Osteoblast (primary cell): ENCODE measurements around the gene BEGAIN. TPM values are rescaled to one million over a fixed set of nuclear protein-coding genes. Genes with fewer than 3 reads are reported as not detected.

Experiments
- DNase-seq: peaks from one replicate; pipeline ENCODE4 v3.0.0; 2011; ENCODE audit warnings: low spot score, mixed read lengths; ENCODE audit not compliant: insufficient read length; ENCODE audit errors: missing footprints
- H2AFZ ChIP-seq: 2 replicates; pipeline ENCODE4 v1.6.0; 2011; ENCODE audit warnings: mild to moderate bottlenecking, low read length
- H3K27ac ChIP-seq: 2 replicates; pipeline ENCODE4 v1.5.1; 2011; ENCODE audit warnings: mild to moderate bottlenecking, low read depth, low read length, moderate library complexity
- H3K27me3 ChIP-seq: 2 replicates; pipeline ENCODE4 v1.6.0; 2012; ENCODE audit warnings: mild to moderate bottlenecking, control low read depth, inconsistent platforms, low read length, moderate library complexity; ENCODE audit not compliant: insufficient read depth
- H3K36me3 ChIP-seq: 2 replicates; pipeline ENCODE4 v1.5.1; 2011; ENCODE audit warnings: mild to moderate bottlenecking, low read length, control low read depth, moderate library complexity; ENCODE audit not compliant: insufficient read depth
- H3K4me1 ChIP-seq: 2 replicates; pipeline ENCODE4 v1.5.1; 2011; ENCODE audit warnings: mild to moderate bottlenecking, low read length, control low read depth, moderate library complexity; ENCODE audit not compliant: insufficient read depth
- H3K4me2 ChIP-seq: 2 replicates; pipeline ENCODE4 v1.6.0; 2011; ENCODE audit warnings: mild to moderate bottlenecking, low read length; ENCODE audit not compliant: insufficient read depth
- H3K4me3 ChIP-seq: fragments of 200-600 bp; sonication (generic); 3 replicates; pipeline ENCODE4 v1.5.1; 2012; ENCODE audit warnings: mild to moderate bottlenecking, low read length, inconsistent platforms; ENCODE audit not compliant: insufficient read depth
- H3K79me2 ChIP-seq: 2 replicates; pipeline ENCODE4 v1.6.0; 2012; ENCODE audit warnings: mild to moderate bottlenecking, low read length, control low read depth, inconsistent platforms; ENCODE audit not compliant: insufficient read depth
- H3K9me3 ChIP-seq: 2 replicates; pipeline ENCODE4 v1.5.1; 2011; ENCODE audit warnings: low read depth, low read length, control low read depth
- H4K20me1 ChIP-seq: 2 replicates; pipeline ENCODE4 v1.6.0; 2012; ENCODE audit warnings: mild to moderate bottlenecking, low read length, control low read depth; ENCODE audit not compliant: insufficient read depth
- total RNA-seq: library from RNA; depleted of rRNA; stranded (reverse); fragments of >200 nt; gene quantifications from 2 replicates; pipeline ENCODE4 v1.2.3, GENCODE V29; 2012
- TF ChIP-seq, protein P1 (sequence below): IDR thresholded peaks from 2 replicates; pipeline ENCODE4 v1.5.1; 2011; ENCODE audit warnings: mild to moderate bottlenecking, low read depth, low read length, moderate library complexity; ENCODE audit errors: extremely low read depth

The BEGAIN gene
- total RNA-seq, 1 donor = 1.1 TPM

DNA sequence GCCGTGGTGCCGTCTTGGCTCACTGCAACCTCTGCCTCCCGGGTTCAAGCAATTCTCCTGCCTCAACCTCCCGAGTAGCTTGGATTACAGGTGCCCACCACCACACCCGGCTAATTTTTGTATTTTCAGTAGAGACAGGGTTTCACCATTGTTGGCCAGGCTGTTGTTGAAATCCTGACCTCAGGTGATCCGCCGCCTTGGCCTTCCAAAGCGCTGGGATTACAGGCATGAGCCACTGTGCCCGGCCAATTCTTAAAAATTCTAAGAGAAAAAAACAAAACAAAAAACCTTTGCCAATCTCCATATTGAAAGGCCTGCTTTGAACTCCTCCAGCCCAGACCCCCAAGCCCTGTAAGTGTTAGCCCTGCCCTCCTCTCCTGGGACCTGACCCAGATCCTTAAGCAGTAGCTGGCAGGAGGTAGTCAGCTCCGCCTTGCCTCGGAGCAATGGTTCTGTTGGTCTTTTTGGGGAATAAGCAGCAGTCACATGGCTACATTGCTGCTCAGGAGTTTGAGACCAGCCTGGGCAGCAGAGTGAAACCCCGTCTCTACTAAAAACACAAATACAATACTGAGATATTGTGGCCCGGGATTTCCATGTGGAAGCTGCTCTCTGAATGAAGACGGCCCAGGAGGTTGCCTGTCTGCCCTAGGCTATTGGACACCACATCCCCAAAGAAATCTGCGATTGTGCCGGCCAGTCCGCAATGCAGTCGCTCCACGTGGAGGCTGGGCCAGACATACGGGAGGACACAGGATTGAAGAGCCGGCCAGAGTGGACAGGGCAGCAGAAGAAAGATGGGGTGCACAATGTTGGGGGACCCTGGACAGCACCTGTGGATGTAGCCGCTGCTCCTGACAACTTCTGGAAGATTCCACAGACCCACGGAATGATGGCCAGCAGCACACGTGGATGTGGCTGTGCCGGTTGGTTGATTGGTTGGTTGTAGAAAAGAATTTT, 28.8 kb upstream of the BEGAIN start:
- Histone ChIP-seq H3K4me3 (no peak overlapping the region), H3K9me3 (no peaks in the 10 kb centered on the region), H3K36me3 (no peaks in the 10 kb centered on the region), H3K79me2 (no peaks in the 10 kb centered on the region), H3K4me2 (no peak overlapping the region), H2AFZ (no peak overlapping the region), H3K27me3 (peaks cover 45% of the 10 kb centered on the region), H4K20me1 (no peaks in the 10 kb centered on the region), H3K4me1 (peaks cover 7% of the 10 kb centered on the region), H3K27ac (no peak overlapping the region)
- TF ChIP-seq, protein P1, sequence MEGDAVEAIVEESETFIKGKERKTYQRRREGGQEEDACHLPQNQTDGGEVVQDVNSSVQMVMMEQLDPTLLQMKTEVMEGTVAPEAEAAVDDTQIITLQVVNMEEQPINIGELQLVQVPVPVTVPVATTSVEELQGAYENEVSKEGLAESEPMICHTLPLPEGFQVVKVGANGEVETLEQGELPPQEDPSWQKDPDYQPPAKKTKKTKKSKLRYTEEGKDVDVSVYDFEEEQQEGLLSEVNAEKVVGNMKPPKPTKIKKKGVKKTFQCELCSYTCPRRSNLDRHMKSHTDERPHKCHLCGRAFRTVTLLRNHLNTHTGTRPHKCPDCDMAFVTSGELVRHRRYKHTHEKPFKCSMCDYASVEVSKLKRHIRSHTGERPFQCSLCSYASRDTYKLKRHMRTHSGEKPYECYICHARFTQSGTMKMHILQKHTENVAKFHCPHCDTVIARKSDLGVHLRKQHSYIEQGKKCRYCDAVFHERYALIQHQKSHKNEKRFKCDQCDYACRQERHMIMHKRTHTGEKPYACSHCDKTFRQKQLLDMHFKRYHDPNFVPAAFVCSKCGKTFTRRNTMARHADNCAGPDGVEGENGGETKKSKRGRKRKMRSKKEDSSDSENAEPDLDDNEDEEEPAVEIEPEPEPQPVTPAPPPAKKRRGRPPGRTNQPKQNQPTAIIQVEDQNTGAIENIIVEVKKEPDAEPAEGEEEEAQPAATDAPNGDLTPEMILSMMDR = no peak
- DNase-seq = peak; percentile 6

DNA sequence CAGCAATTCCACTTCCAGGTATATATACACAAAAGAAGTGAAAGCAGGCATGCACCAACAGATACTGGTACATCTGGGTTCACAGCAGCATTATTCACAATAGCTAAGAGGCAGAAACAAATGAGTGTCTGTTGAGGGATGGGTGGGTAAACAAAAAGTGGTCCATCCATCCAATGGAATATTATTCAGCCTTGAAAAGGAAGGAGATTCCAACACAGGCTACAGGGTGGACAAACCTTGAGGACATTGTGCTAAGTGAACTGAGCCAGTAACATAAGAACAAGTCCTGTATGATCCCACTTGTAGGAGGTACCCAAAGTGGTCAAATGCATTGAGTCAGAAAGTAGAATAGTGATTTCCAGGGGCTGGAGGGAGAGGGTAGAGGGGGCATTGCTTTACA, 27.6 kb upstream of the BEGAIN start:
- no peaks in the 10 kb centered on the region for H3K36me3 ChIP-seq
- H3K4me2 ChIP-seq = no peak overlapping the region
- H4K20me1 ChIP-seq = no peaks in the 10 kb centered on the region

DNA sequence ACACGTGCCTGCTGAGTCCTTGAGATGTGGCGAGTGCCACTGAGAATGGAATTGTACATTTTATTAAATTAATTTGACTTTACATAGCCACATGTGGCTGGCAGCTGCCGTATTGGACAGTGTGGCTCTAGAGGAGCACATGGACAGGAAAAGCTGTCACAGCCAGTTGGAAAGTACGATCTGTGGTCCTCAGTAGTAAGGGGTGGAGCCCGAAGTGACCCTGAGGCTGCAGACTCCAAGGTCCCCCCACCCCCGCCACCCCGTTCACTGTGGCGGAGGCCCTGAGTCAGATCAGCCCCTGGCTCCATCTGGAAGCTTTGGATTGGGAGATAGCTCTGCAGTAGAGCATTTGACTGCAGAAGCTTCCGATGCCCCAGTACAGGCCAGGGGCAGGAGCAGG, 25.8 kb upstream of the BEGAIN start:
- Histone ChIP-seq H3K36me3 (no peaks in the 10 kb centered on the region), H4K20me1 (no peaks in the 10 kb centered on the region), H3K27ac (no peak overlapping the region), H3K27me3 (peaks cover 16% of the 10 kb centered on the region), H3K79me2 (no peaks in the 10 kb centered on the region), H3K9me3 (no peaks in the 10 kb centered on the region), H3K4me2 (no peak overlapping the region), H3K4me3 (no peak overlapping the region), H2AFZ (no peak overlapping the region), H3K4me1 (no peaks in the 10 kb centered on the region)
- peak; percentile 34 for DNase-seq
- TF ChIP-seq, protein P1 = no peak

More for the DNA sequence above, 27.6 kb upstream of the BEGAIN start:
- TF ChIP-seq, protein P1 = no peak
- Histone ChIP-seq H3K27me3 (peaks cover 33% of the 10 kb centered on the region), H3K9me3 (no peaks in the 10 kb centered on the region), H3K79me2 (no peaks in the 10 kb centered on the region), H3K4me1 (peaks cover 7% of the 10 kb centered on the region), H2AFZ (no peak overlapping the region), H3K4me3 (no peak overlapping the region), H3K27ac (no peak overlapping the region)
- DNase-seq = peak; percentile 38

DNA sequence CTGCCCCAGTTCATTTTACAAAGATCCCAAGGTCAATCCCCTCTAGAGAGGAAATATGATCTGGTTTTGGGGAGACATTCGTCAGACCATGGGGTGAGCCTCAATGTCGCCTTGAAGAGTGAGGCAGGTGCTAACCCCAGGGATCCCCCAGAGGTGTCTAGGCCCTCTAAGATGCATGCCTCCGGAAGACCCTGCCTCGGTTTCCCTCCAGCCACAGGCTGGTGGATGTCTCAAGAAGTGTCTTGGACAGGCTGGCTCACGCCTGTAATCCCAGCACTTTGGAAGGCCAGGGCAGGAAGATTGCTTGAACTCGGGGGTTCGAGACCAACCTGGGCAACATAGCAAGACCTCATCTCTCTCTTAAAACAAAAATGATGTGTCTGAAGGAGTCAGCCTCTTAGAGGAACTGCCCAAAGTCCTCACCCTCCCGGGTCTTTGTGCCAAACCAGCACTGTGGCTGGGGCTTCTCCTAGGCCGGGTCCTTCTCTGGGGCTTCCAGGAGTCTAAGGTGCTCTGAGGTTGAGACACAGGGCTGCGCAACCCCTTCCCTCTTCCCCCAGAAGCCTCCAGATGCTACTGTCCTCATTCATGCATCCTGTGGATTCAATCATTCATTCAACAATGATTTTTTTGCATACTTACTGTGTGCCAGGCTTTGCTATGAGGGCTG, 24.7 kb upstream of the BEGAIN start:
- peak; percentile 30 for DNase-seq
- Histone ChIP-seq H3K4me1 (no peaks in the 10 kb centered on the region), H3K9me3 (no peaks in the 10 kb centered on the region), H3K27ac (no peak overlapping the region), H4K20me1 (no peaks in the 10 kb centered on the region), H3K4me3 (no peak overlapping the region), H2AFZ (no peak overlapping the region), H3K4me2 (no peak overlapping the region), H3K79me2 (no peaks in the 10 kb centered on the region), H3K27me3 (peaks cover 12% of the 10 kb centered on the region), H3K36me3 (no peaks in the 10 kb centered on the region)
- TF ChIP-seq, protein P1 = no peak
